ENCODE measurements around the gene RTN4R.
"Not testable (repeated sequence)": the region's sequence is repeated elsewhere in the genome, so short reads cannot be mapped to it uniquely, and the experiment has no call there.

The RTN4R gene

GRCh38 chr22:20305894-20306645 is 38.0 kb upstream of the RTN4R start:
- DNase-seq (ENCODE audit: low read depth in 3 of 3) = no peak

- not testable (repeated sequence) for DNase-seq (ENCODE audit: low read depth in 3 of 3)
Measured at GRCh38 chr22:20305230-20305893, 37.2 kb upstream of the RTN4R start.

- no peak for DNase-seq (ENCODE audit: low read depth in 3 of 3)
Measured at GRCh38 chr22:20304646-20305045, 36.5 kb upstream of the RTN4R start.

- DNase-seq (ENCODE audit: low read depth in 3 of 3) = not testable (repeated sequence)
Measured at GRCh38 chr22:20303229-20303534, 35.1 kb upstream of the RTN4R start.

GRCh38 chr22:20302438-20303228 is 34.5 kb upstream of the RTN4R start:
- no peak for DNase-seq (ENCODE audit: low read depth in 3 of 3)

- no peak for DNase-seq (ENCODE audit: low read depth in 3 of 3)
Measured at GRCh38 chr22:20299746-20300136, 31.6 kb upstream of the RTN4R start.

GRCh38 chr22:20298803-20299745 is 31.0 kb upstream of the RTN4R start:
- peak; percentile 91 to 95 (median 92) for DNase-seq (ENCODE audit: low read depth in 3 of 3)

- DNase-seq (ENCODE audit: low read depth in 3 of 3) = no peak
Measured at GRCh38 chr22:20298110-20298802, 30.1 kb upstream of the RTN4R start.

- no peak for DNase-seq (ENCODE audit: low read depth in 3 of 3)
Measured at GRCh38 chr22:20297414-20298109, 29.4 kb upstream of the RTN4R start.

- DNase-seq (ENCODE audit: low read depth in 3 of 3) = no peak
Measured at GRCh38 chr22:20296598-20296997, 28.5 kb upstream of the RTN4R start.

GRCh38 chr22:20295262-20296064 is 27.3 kb upstream of the RTN4R start:
- DNase-seq (ENCODE audit: low read depth in 3 of 3) = no peak

- DNase-seq (ENCODE audit: low read depth in 3 of 3) = no peak
Measured at GRCh38 chr22:20292673-20293232, 24.6 kb upstream of the RTN4R start.

GRCh38 chr22:20292108-20292507 is 24.0 kb upstream of the RTN4R start:
- no peak for DNase-seq (ENCODE audit: low read depth in 3 of 3)

- DNase-seq (ENCODE audit: low read depth in 3 of 3) = no peak
Measured at GRCh38 chr22:20291604-20292063, 23.5 kb upstream of the RTN4R start.

GRCh38 chr22:20291249-20291586 is 23.1 kb upstream of the RTN4R start:
- DNase-seq (ENCODE audit: low read depth in 3 of 3) = no peak

GRCh38 chr22:20290578-20291248 is 22.6 kb upstream of the RTN4R start:
- no peak for DNase-seq (ENCODE audit: low read depth in 3 of 3)

- no peak for DNase-seq (ENCODE audit: low read depth in 3 of 3)
Measured at GRCh38 chr22:20290045-20290392, 21.9 kb upstream of the RTN4R start.

- not testable (repeated sequence) for DNase-seq (ENCODE audit: low read depth in 3 of 3)
Measured at GRCh38 chr22:20289182-20290044, 21.3 kb upstream of the RTN4R start.
